WTC11 (cell line): ENCODE results near the gene TXNRD2. TPM values are rescaled to one million over a fixed set of nuclear protein-coding genes. Genes with fewer than 3 reads are reported as not detected.

Experiments
- ATAC-seq: fragments of 200-7000 bp; cut with Tn5 transposase; 2 replicates; pipeline ENCODE4 v1.10.0; 2021; ENCODE audit warnings: mild to moderate bottlenecking, moderate library complexity
- CTCF ChIA-PET: fragments of 300-600 bp; sonication (Branson Sonifier 250); formaldehyde crosslinking; loops from one replicate; lab custom pipeline; 2021; ENCODE audit warnings: antibody characterized with exemption; lab: Charles Lee
- POLR2A ChIA-PET: fragments of 350-600 bp; sonication (Branson Sonifier 250); formaldehyde crosslinking; loops from one replicate; lab custom pipeline; 2021; ENCODE audit warnings: antibody characterized with exemption; lab: Charles Lee
- DNase-seq: peaks from one replicate; pipeline ENCODE4 v3.0.0; 2021; ENCODE audit warnings: low spot score
- H3K27ac Mint-ChIP-seq: 2 replicates; pipeline ENCODE4 v1.8.0; 2021; ENCODE audit warnings: mixed read lengths
- H3K27me3 Mint-ChIP-seq: 2 replicates; pipeline ENCODE4 v1.8.0; 2021; ENCODE audit warnings: low read depth, mild to moderate bottlenecking, moderate library complexity, mixed read lengths
- H3K36me3 Mint-ChIP-seq: 2 replicates; pipeline ENCODE4 v1.8.0; 2021; ENCODE audit warnings: mixed read lengths
- H3K4me1 Mint-ChIP-seq: 2 replicates; pipeline ENCODE4 v1.8.0; 2022; ENCODE audit warnings: mixed read lengths
- H3K4me3 Mint-ChIP-seq: 2 replicates; pipeline ENCODE4 v1.8.0; 2021; ENCODE audit warnings: mild to moderate bottlenecking, moderate library complexity, mixed read lengths
- H3K9me3 Mint-ChIP-seq: 2 replicates; pipeline ENCODE4 v1.8.0; 2021; ENCODE audit warnings: mixed read lengths
- CTCF ChIP-seq: fragments of 200-600 bp; IDR thresholded peaks from 2 replicates; pipeline ENCODE4 v1.8.0; 2022; ENCODE audit warnings: antibody characterized with exemption
- E2F1 ChIP-seq: sonication (generic); formaldehyde crosslinking; IDR thresholded peaks from 2 replicates; pipeline ENCODE4 v1.8.0; 2022; ENCODE audit warnings: mild to moderate bottlenecking, missing genetic modification reagents
- E2F5 ChIP-seq: sonication (generic); formaldehyde crosslinking; IDR thresholded peaks from 2 replicates; pipeline ENCODE4 v1.8.1; 2022; ENCODE audit warnings: mild to moderate bottlenecking, moderate library complexity, missing genetic modification reagents
- ERG ChIP-seq: fragments of 250-450 bp; sonication (Bioruptor Pico); IDR thresholded peaks from 2 replicates; pipeline ENCODE4 v1.8.0; 2021; ENCODE audit warnings: mild to moderate bottlenecking
- ETV6 ChIP-seq: sonication (generic); formaldehyde crosslinking; IDR thresholded peaks from 2 replicates; pipeline ENCODE4 v1.8.1; 2022; ENCODE audit warnings: mild to moderate bottlenecking, missing genetic modification reagents
- FOXJ3 ChIP-seq: sonication (generic); formaldehyde crosslinking; IDR thresholded peaks from 2 replicates; pipeline ENCODE4 v1.9.0; 2021; ENCODE audit warnings: missing genetic modification reagents, mild to moderate bottlenecking, borderline replicate concordance
- FOXP1 ChIP-seq: sonication (generic); formaldehyde crosslinking; IDR thresholded peaks from 2 replicates; pipeline ENCODE4 v1.8.0; 2022; ENCODE audit warnings: missing genetic modification reagents, mild to moderate bottlenecking, moderate library complexity, borderline replicate concordance
- FOXP4 ChIP-seq: sonication (generic); formaldehyde crosslinking; IDR thresholded peaks from 2 replicates; pipeline ENCODE4 v1.8.0; 2022; ENCODE audit warnings: mild to moderate bottlenecking, missing genetic modification reagents
- HMGXB4 ChIP-seq: sonication (generic); formaldehyde crosslinking; IDR thresholded peaks from 2 replicates; pipeline ENCODE4 v1.8.1; 2023; ENCODE audit warnings: mild to moderate bottlenecking, moderate library complexity, missing genetic modification reagents
- KAT7 ChIP-seq: sonication (generic); formaldehyde crosslinking; IDR thresholded peaks from 2 replicates; pipeline ENCODE4 v1.8.1; 2023; ENCODE audit warnings: missing genetic modification reagents, mild to moderate bottlenecking, borderline replicate concordance
- MYBL2 ChIP-seq: sonication (generic); formaldehyde crosslinking; IDR thresholded peaks from 2 replicates; pipeline ENCODE4 v1.8.1; 2023; ENCODE audit warnings: mild to moderate bottlenecking, moderate library complexity, missing genetic modification reagents
- NFATC4 ChIP-seq: fragments of 250-450 bp; sonication (Bioruptor Pico); IDR thresholded peaks from 2 replicates; pipeline ENCODE4 v1.9.0; 2021; ENCODE audit warnings: mild to moderate bottlenecking
- NR3C1 ChIP-seq: sonication (generic); formaldehyde crosslinking; conservative IDR thresholded peaks from 2 replicates; pipeline ENCODE4 v1.8.1; 2023; ENCODE audit warnings: low read depth, mild to moderate bottlenecking, missing genetic modification reagents
- USF2 ChIP-seq: sonication (generic); formaldehyde crosslinking; IDR thresholded peaks from 2 replicates; pipeline ENCODE4 v1.8.1; 2023; ENCODE audit warnings: mild to moderate bottlenecking, missing genetic modification reagents, moderate library complexity
- ZNF138 ChIP-seq: sonication (generic); formaldehyde crosslinking; conservative IDR thresholded peaks from 2 replicates; pipeline ENCODE4 v1.8.1; 2022; ENCODE audit warnings: mild to moderate bottlenecking, moderate library complexity, missing genetic modification reagents
- ZNF416 ChIP-seq: fragments of 250-450 bp; sonication (Bioruptor Pico); IDR thresholded peaks from 2 replicates; pipeline ENCODE4 v1.9.0; 2021; ENCODE audit warnings: mild to moderate bottlenecking, inconsistent platforms
- ZNF423 ChIP-seq: fragments of 250-450 bp; sonication (Bioruptor Pico); IDR thresholded peaks from 2 replicates; pipeline ENCODE4 v2.1.2; 2022; ENCODE audit warnings: mild to moderate bottlenecking, moderate library complexity
- total RNA-seq: library from RNA; stranded (reverse); gene quantifications from 3 replicates; pipeline ENCODE4 v1.2.3, GENCODE V29; 2021

The TXNRD2 gene
- total RNA-seq, 1 experiment from 2014 or later = 15.9 TPM

- peaks cover 9% of the 10 kb centered on the region for H3K9me3 Mint-ChIP-seq
- peaks cover 17% of the 10 kb centered on the region for H3K36me3 Mint-ChIP-seq
- no peaks in the 10 kb centered on the region; the same call in 1 of the 2 replicates for H3K4me1 Mint-ChIP-seq
- ChIA-PET POLR2A (no interaction called here), CTCF (interaction anchor here (0.5 to 4.8 kb wide), 16 partner anchors 9 to 221 kb away, joined by 3 to 155 read pairs (median 3); partner anchors contain the start of genes COMT and TXNRD2)
- H3K27ac Mint-ChIP-seq = no peak overlapping the region
- H3K27me3 Mint-ChIP-seq = no peaks in the 10 kb centered on the region
- TF ChIP-seq E2F5 = no peak
- TF ChIP-seq KAT7 = no peak
- H3K4me3 Mint-ChIP-seq = no peak overlapping the region
- ATAC-seq (peak; percentile 74), DNase-seq (no peak)
Measured at GRCh38 chr22:19912271-19912999, 29.2 kb downstream of the TXNRD2 start.

- ATAC-seq = no peak
- H3K27ac Mint-ChIP-seq = peak overlapping the region; percentile 78
- H3K4me3 Mint-ChIP-seq = no peak overlapping the region
- H3K36me3 Mint-ChIP-seq = peaks cover 17% of the 10 kb centered on the region
- ChIA-PET POLR2A (no interaction called here), CTCF (interaction anchor here (0.5 to 4.8 kb wide), 11 partner anchors 15 to 188 kb away, joined by 3 to 155 read pairs (median 4); no protein-coding TSS in a partner anchor)
- peaks cover 9% of the 10 kb centered on the region for H3K9me3 Mint-ChIP-seq
- H3K4me1 Mint-ChIP-seq = no peaks in the 10 kb centered on the region; the same call in 1 of the 2 replicates
- no peaks in the 10 kb centered on the region for H3K27me3 Mint-ChIP-seq
- DNase-seq = no peak
- TF ChIP-seq ZNF138 (CRISPR knock-in tag) (no peak), E2F5 (no peak), E2F1 (no peak), FOXP4 (CRISPR knock-in tag) (no peak), ETV6 (CRISPR knock-in tag) (no peak), NR3C1 (no peak), USF2 (no peak), ZNF416 (CRISPR knock-in tag) (no peak), FOXP1 (CRISPR knock-in tag) (no peak), FOXJ3 (CRISPR knock-in tag) (no peak), CTCF (no peak), ERG (CRISPR knock-in tag) (no peak), MYBL2 (CRISPR knock-in tag) (no peak), NFATC4 (CRISPR knock-in tag) (no peak), HMGXB4 (CRISPR knock-in tag) (no peak), ZNF423 (CRISPR knock-in tag) (no peak), KAT7 (no peak)
Measured at GRCh38 chr22:19911540-19912270, 29.9 kb downstream of the TXNRD2 start.
